H1 (cell line): ENCODE measurements around the gene THOC7. TPM values are rescaled to one million over a fixed set of nuclear protein-coding genes. Genes with fewer than 3 reads are reported as not detected.

ENCODE experiments used
- ATF3 ChIP-seq: IDR thresholded peaks from 2 replicates; pipeline ENCODE4 v1.6.1; 2011; ENCODE audit warnings: low read depth, mild to moderate bottlenecking, low read length; ENCODE audit not compliant: insufficient read depth
- CBX5 ChIP-seq: fragments of 300-800, 300-1000 bp; sonication (generic); IDR thresholded peaks from 2 replicates; pipeline ENCODE4 v1.7.1; 2016; ENCODE audit warnings: antibody characterized with exemption, low read length, low read depth
- CBX8 ChIP-seq: fragments of 300-800, 300-1000 bp; sonication (generic); IDR thresholded peaks from 2 replicates; pipeline ENCODE4 v1.7.1; 2016; ENCODE audit warnings: low read depth, low read length, borderline replicate concordance
- CEBPB ChIP-seq: IDR thresholded peaks from 2 replicates; pipeline ENCODE4 v1.6.1; 2012; ENCODE audit warnings: low read depth, low read length
- CHD2 ChIP-seq: IDR thresholded peaks from 2 replicates; pipeline ENCODE4 v1.6.1; 2012; ENCODE audit warnings: low read length, improper control_type of control experiment
- CREB1 ChIP-seq: IDR thresholded peaks from 2 replicates; pipeline ENCODE4 v1.6.1; 2012; ENCODE audit warnings: inconsistent platforms
- CTBP2 ChIP-seq: IDR thresholded peaks from 2 replicates; pipeline ENCODE4 v1.7.0; 2011; ENCODE audit warnings: borderline replicate concordance, mild to moderate bottlenecking, moderate library complexity, mixed read lengths, low read length; ENCODE audit not compliant: insufficient read depth, insufficient read length
- E2F6 ChIP-seq: IDR thresholded peaks from 2 replicates; pipeline ENCODE4 v1.6.1; 2012; ENCODE audit warnings: inconsistent platforms
- FOSL1 ChIP-seq: IDR thresholded peaks from 2 replicates; pipeline ENCODE4 v1.6.1; 2011; ENCODE audit warnings: mild to moderate bottlenecking, low read depth, low read length, moderate library complexity; ENCODE audit not compliant: insufficient read depth
- GTF2F1 ChIP-seq: IDR thresholded peaks from 2 replicates; pipeline ENCODE4 v1.6.1; 2012; ENCODE audit warnings: low read depth, low read length, improper control_type of control experiment, borderline replicate concordance
- HDAC6 ChIP-seq: IDR thresholded peaks from one replicate; pipeline ENCODE4 v1.7.1; 2012; ENCODE audit warnings: low read depth, mild to moderate bottlenecking, inconsistent platforms, low read length, moderate library complexity
- JUN ChIP-seq: IDR thresholded peaks from 2 replicates; pipeline ENCODE4 v1.6.1; 2011; ENCODE audit warnings: low read depth, mild to moderate bottlenecking, improper control_type of control experiment, low read length
- KDM1A ChIP-seq: fragments of 200-600, 300-600 bp; sonication (generic); IDR thresholded peaks from 2 replicates; pipeline ENCODE4 v1.7.1; 2016; ENCODE audit warnings: mild to moderate bottlenecking, low read length, borderline replicate concordance
- NRF1 ChIP-seq: IDR thresholded peaks from 2 replicates; pipeline ENCODE4 v1.6.1; 2011; ENCODE audit warnings: mild to moderate bottlenecking, low read depth, low read length, improper control_type of control experiment
- POLR2A ChIP-seq, 2 experiments: IDR thresholded peaks; 1 replicate in 1 of 2; 2 replicates in 1 of 2; pipeline ENCODE4 v1.6.1; 2011; ENCODE audit warnings: low read depth in 2 of 2, low read length in 2 of 2, mild to moderate bottlenecking in 2 of 2; ENCODE audit errors: control extremely low read depth in 1 of 2
- POU5F1 ChIP-seq: IDR thresholded peaks from 2 replicates; pipeline ENCODE4 v1.6.1; 2011; ENCODE audit warnings: low read depth, mild to moderate bottlenecking, low read length, moderate library complexity
- RBBP5 ChIP-seq: IDR thresholded peaks from 2 replicates; pipeline ENCODE4 v1.7.1; 2012; ENCODE audit warnings: low read depth, mild to moderate bottlenecking, inconsistent platforms, low read length, moderate library complexity, borderline replicate concordance
- SIN3A ChIP-seq, 2 experiments: IDR thresholded peaks in 1 of 2; conservative IDR thresholded peaks in 1 of 2; 2 replicates each; pipeline ENCODE4 v1.6.1; 2011 to 2012; ENCODE audit warnings: low read length in 2 of 2, improper control_type of control experiment in 1 of 2, low read depth in 1 of 2, mild to moderate bottlenecking in 1 of 2
- TBP ChIP-seq: IDR thresholded peaks from 2 replicates; pipeline ENCODE4 v1.6.1; 2011; ENCODE audit warnings: low read depth, low read length, improper control_type of control experiment
- TCF12 ChIP-seq: IDR thresholded peaks from 2 replicates; pipeline ENCODE4 v1.6.1; 2011; ENCODE audit warnings: low read depth, mild to moderate bottlenecking, low read length
- ZNF274 ChIP-seq: IDR thresholded peaks from 2 replicates; pipeline ENCODE4 v1.7.0; 2012; ENCODE audit warnings: low read length, borderline replicate concordance; ENCODE audit errors: extremely low read depth
- polyA plus RNA-seq, 7 experiments: library from polyadenylated mRNA; depleted of rRNA in 3 of 7; stranded (reverse) in 5 of 7; unstranded in 2 of 7; fragments of >200 nt in 5 of 7; fragments of 200-250 nt in 2 of 7; gene quantifications; 1 replicate in 5 of 7; 2 replicates in 1 of 7; 4 replicates in 1 of 7; pipeline versions ENCODE4 v1.2.1 to v1.2.3, GENCODE V29; 2011 to 2013; ENCODE audit warnings: missing spikeins in 2 of 7, mixed read lengths in 2 of 7
- total RNA-seq: library from RNA; stranded (reverse); fragmentation: NEBNext Ultra II Directional; extraction: Animal tissue kit (Norgen Biotek cat#: 25700); gene quantifications from 2 replicates; pipeline ENCODE4 v1.2.1, GENCODE V29; 2021
- TF ChIP-seq, protein P1 (sequence below): IDR thresholded peaks from 2 replicates; pipeline ENCODE4 v1.6.1; 2012; ENCODE audit warnings: low read length, inconsistent platforms

The THOC7 gene
- total and polyA plus RNA-seq, 2 of the 8 experiments (the other 6 are each of a cell fraction or from before 2014, with no cell fraction given), result 18.7 to 74.0 TPM

- no peak for TF ChIP-seq NRF1
- TF ChIP-seq KDM1A, result 0 out of 2 replicates have a peak, but pooled peaks have one; percentile 20
- no peak for TF ChIP-seq JUN
- TF ChIP-seq CBX8, result no peak
- TF ChIP-seq GTF2F1, result no peak
- TF ChIP-seq HDAC6, result no peak
- TF ChIP-seq CBX5, result no peak
- TF ChIP-seq POLR2A (IDR thresholded peaks at IDR 0.05; ENCODE audit: control extremely low read depth in 1 of 2, low read depth in 2 of 2, low read length in 2 of 2), result no peak
- TF ChIP-seq, protein P1, sequence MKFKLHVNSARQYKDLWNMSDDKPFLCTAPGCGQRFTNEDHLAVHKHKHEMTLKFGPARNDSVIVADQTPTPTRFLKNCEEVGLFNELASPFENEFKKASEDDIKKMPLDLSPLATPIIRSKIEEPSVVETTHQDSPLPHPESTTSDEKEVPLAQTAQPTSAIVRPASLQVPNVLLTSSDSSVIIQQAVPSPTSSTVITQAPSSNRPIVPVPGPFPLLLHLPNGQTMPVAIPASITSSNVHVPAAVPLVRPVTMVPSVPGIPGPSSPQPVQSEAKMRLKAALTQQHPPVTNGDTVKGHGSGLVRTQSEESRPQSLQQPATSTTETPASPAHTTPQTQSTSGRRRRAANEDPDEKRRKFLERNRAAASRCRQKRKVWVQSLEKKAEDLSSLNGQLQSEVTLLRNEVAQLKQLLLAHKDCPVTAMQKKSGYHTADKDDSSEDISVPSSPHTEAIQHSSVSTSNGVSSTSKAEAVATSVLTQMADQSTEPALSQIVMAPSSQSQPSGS, result no peak
- TF ChIP-seq ZNF274, result no peak
- no peak; the same call in 1 of the 2 replicates for TF ChIP-seq CREB1
- TF ChIP-seq CEBPB, result no peak
- TF ChIP-seq FOSL1, result no peak
- no peak for TF ChIP-seq TBP
- no peak for TF ChIP-seq TCF12
- no peak for TF ChIP-seq POU5F1
- TF ChIP-seq ATF3, result no peak
- TF ChIP-seq RBBP5, result peak; percentile 56; the same call in 1 of the 2 replicates
- TF ChIP-seq CTBP2, result no peak
- TF ChIP-seq CHD2, result no peak
- TF ChIP-seq SIN3A (conservative IDR thresholded peaks at IDR 0.05 in 1 of 2, IDR thresholded peaks at IDR 0.05 in 1 of 2; ENCODE audit: low read depth in 1 of 2, low read length in 2 of 2), result no peak; a peak in 1 of 4 replicates
- no peak for TF ChIP-seq E2F6
Measured at GRCh38 chr3:63912768-63913588, 49.4 kb upstream of the THOC7 start (continued).
